RWPE2 (cell line): ENCODE results near the gene UBR7.

Source experiments
- ATAC-seq: fragments of 200-7000 bp; cut with Tn5 transposase; 3 replicates; pipeline ENCODE4 v1.9.1; 2021; ENCODE audit warnings: low read depth
- DNase-seq: peaks from one replicate; pipeline ENCODE4 v3.0.0-alpha.2; 2020; ENCODE audit warnings: low spot score
- H3K27ac ChIP-seq: fragments of 450-650 bp; 2 replicates; pipeline ENCODE4 v1.5.1; 2017; ENCODE audit warnings: mild to moderate bottlenecking; ENCODE audit not compliant: poor library complexity, severe bottlenecking
- H3K27me3 ChIP-seq: fragments of 250-450 bp; sonication (Bioruptor Pico); 2 replicates; pipeline ENCODE4 v1.5.1; 2021; ENCODE audit warnings: mild to moderate bottlenecking, moderate library complexity; ENCODE audit not compliant: insufficient read depth, poor library complexity, severe bottlenecking
- H3K36me3 ChIP-seq: fragments of 250-450 bp; sonication (Bioruptor Pico); 2 replicates; pipeline ENCODE4 v1.5.1; 2020; ENCODE audit warnings: low read depth, mild to moderate bottlenecking, moderate library complexity
- H3K4me1 ChIP-seq: fragments of 250-450 bp; sonication (Bioruptor Pico); 2 replicates; pipeline ENCODE4 v1.5.1; 2021; ENCODE audit warnings: mild to moderate bottlenecking, moderate library complexity; ENCODE audit not compliant: insufficient read depth, poor library complexity, severe bottlenecking
- H3K4me3 ChIP-seq: fragments of 250-450 bp; sonication (Bioruptor Pico); 2 replicates; pipeline ENCODE4 v1.5.1; 2021; ENCODE audit warnings: mild to moderate bottlenecking, moderate library complexity; ENCODE audit not compliant: severe bottlenecking
- H3K9me3 ChIP-seq: fragments of 250-450 bp; sonication (Bioruptor Pico); 2 replicates; pipeline ENCODE4 v1.5.1; 2021; ENCODE audit warnings: mild to moderate bottlenecking, moderate library complexity; ENCODE audit not compliant: severe bottlenecking
- CTCF ChIP-seq: fragments of 450-650 bp; IDR thresholded peaks from one replicate; pipeline ENCODE4 v1.5.1; 2017; ENCODE audit warnings: mild to moderate bottlenecking, moderate library complexity; ENCODE audit not compliant: poor library complexity, severe bottlenecking

UBR7 gene

GRCh38 chr14:93240678-93241000 is 33.6 kb downstream of the UBR7 start:
- no peak for TF ChIP-seq CTCF
- no peak for DNase-seq
- peaks cover 12% of the 10 kb centered on the region for H3K4me1 ChIP-seq
- H3K27me3 ChIP-seq = no peaks in the 10 kb centered on the region
- H3K27ac ChIP-seq = peak overlapping the region; percentile 56
- H3K9me3 ChIP-seq = no peaks in the 10 kb centered on the region
- ATAC-seq = peak; percentile 26
- peaks cover 42% of the 10 kb centered on the region for H3K36me3 ChIP-seq
- no peak overlapping the region for H3K4me3 ChIP-seq

- Histone ChIP-seq H3K27ac (no peak overlapping the region), H3K27me3 (no peaks in the 10 kb centered on the region), H3K4me1 (no peaks in the 10 kb centered on the region), H3K9me3 (no peaks in the 10 kb centered on the region), H3K4me3 (no peak overlapping the region), H3K36me3 (peaks cover 91% of the 10 kb centered on the region)
- ATAC-seq (no peak), DNase-seq (no peak)
- no peak for TF ChIP-seq CTCF
These were observed 38.8 kb downstream of the UBR7 start for GRCh38 chr14:93245764-93246420.

GRCh38 chr14:93246534-93246933 is 39.5 kb downstream of the UBR7 start:
- no peak for TF ChIP-seq CTCF
- Histone ChIP-seq H3K36me3 (peaks cover 96% of the 10 kb centered on the region), H3K27me3 (no peaks in the 10 kb centered on the region), H3K27ac (no peak overlapping the region), H3K4me1 (no peaks in the 10 kb centered on the region), H3K4me3 (no peak overlapping the region), H3K9me3 (no peaks in the 10 kb centered on the region)
- no peak for ATAC-seq
- no peak for DNase-seq

GRCh38 chr14:93249128-93249831 is 42.2 kb downstream of the UBR7 start:
- no peaks in the 10 kb centered on the region for H3K27me3 ChIP-seq
- H3K9me3 ChIP-seq = no peaks in the 10 kb centered on the region
- ATAC-seq (no peak), DNase-seq (no peak)
- no peaks in the 10 kb centered on the region for H3K4me1 ChIP-seq
- H3K4me3 ChIP-seq = no peak overlapping the region
- no peak overlapping the region for H3K27ac ChIP-seq
- H3K36me3 ChIP-seq = peaks cover 100% of the 10 kb centered on the region
- no peak for TF ChIP-seq CTCF

GRCh38 chr14:93262446-93262845 is 55.4 kb downstream of the UBR7 start:
- no peaks in the 10 kb centered on the region for H3K9me3 ChIP-seq
- TF ChIP-seq CTCF = no peak
- peaks cover 45% of the 10 kb centered on the region for H3K36me3 ChIP-seq
- DNase-seq = no peak
- no peak overlapping the region for H3K4me3 ChIP-seq
- peaks cover 18% of the 10 kb centered on the region for H3K4me1 ChIP-seq
- no peak overlapping the region for H3K27ac ChIP-seq
- H3K27me3 ChIP-seq = no peaks in the 10 kb centered on the region
- no peak for ATAC-seq
